Esophagus squamous epithelium (tissue), 5 donors: ENCODE results near the gene DHRS1. TPM values are rescaled to one million over a fixed set of nuclear protein-coding genes. Genes with fewer than 3 reads are reported as not detected.

Experiments used
- DNase-seq: peaks from one replicate; lab custom pipeline; 2025; lab: John Stamatoyannopoulos, UW
- H3K27ac ChIP-seq, 4 donors: fragments of 200-600 bp; sonication (generic); one replicate each; pipeline ENCODE4 v1.5.1; 2016 to 2019; ENCODE audit warnings: mild to moderate bottlenecking in 1 of 4
- H3K27me3 ChIP-seq, 4 donors: fragments of 200-600 bp; sonication (generic); 1 replicate in 3 of 4; 2 replicates in 1 of 4; pipeline versions ENCODE4 v1.5.1 to v1.6.0; 2017 to 2021; ENCODE audit warnings: antibody characterized with exemption in 1 of 4
- H3K36me3 ChIP-seq, 3 donors: fragments of 200-600 bp; sonication (generic); one replicate each; pipeline ENCODE4 v1.5.1; 2016 to 2019
- H3K4me1 ChIP-seq, 3 donors: fragments of 200-600 bp; sonication (generic); one replicate each; pipeline ENCODE4 v1.5.1; 2017 to 2019
- H3K4me3 ChIP-seq, 4 donors: fragments of 200-600 bp; sonication (generic); 1 replicate in 3 of 4; 2 replicates in 1 of 4; pipeline ENCODE4 v1.5.1; 2016 to 2019; ENCODE audit warnings: mild to moderate bottlenecking in 2 of 4, moderate library complexity in 1 of 4
- H3K9me3 ChIP-seq, 3 donors: fragments of 200-600 bp; sonication (generic); one replicate each; pipeline ENCODE4 v1.5.1; 2016 to 2019
- CTCF ChIP-seq, 6 experiments: fragments of 450-650 bp in 4 of 6; fragments of 200-600 bp in 2 of 6; sonication (generic) in 2 of 6; IDR thresholded peaks; one replicate each; pipeline ENCODE4 v1.5.1; 2016 to 2019; ENCODE audit warnings: antibody characterized with exemption in 6 of 6, mild to moderate bottlenecking in 4 of 6, moderate library complexity in 4 of 6
- POLR2A ChIP-seq, 4 donors: fragments of 450-650 bp; IDR thresholded peaks; one replicate each; pipeline ENCODE4 v1.6.1; 2017; ENCODE audit warnings: antibody characterized with exemption in 4 of 4, mild to moderate bottlenecking in 4 of 4, moderate library complexity in 3 of 4
- WGBS, 2 donors: methylation state at CpG; one replicate each; pipeline ENCODE4 v1.1.5; 2018; 5-methylcytosine and 5-hydroxymethylcytosine counted together
- intact Hi-C: fragments of 100-400 bp; cut with DNase I; formaldehyde crosslinking; loops from one replicate; pipeline ENCODE4 v1.15.0; 2022
- total RNA-seq, 4 donors: library from RNA; depleted of rRNA; stranded (reverse); fragments of >200 nt; gene quantifications; one replicate each; pipeline ENCODE4 v1.1.0, GENCODE V29; 2016
- donor health status: DM: yes; HTN: yes; CAD: no.

Gene DHRS1
- total RNA-seq, 4 donors from 2014 or later, result 81.6 to 164 (median 101) TPM

- Histone ChIP-seq H3K4me1 (peaks cover 11 to 94% (median 28%) of the 10 kb centered on the region in 3 donors), H3K36me3 (peaks cover 17 to 46% (median 25%) of the 10 kb centered on the region in 3 donors), H3K27me3 (no peaks in the 10 kb centered on the region), H3K4me3 (peak overlapping the region; percentile 65 to 97 (median 89)), H3K27ac (peak overlapping the region; percentile 95 to 100 (median 98)), H3K9me3 (no peaks in the 10 kb centered on the region)
- intact Hi-C loops, result no loop called here
- TF ChIP-seq CTCF (IDR thresholded peaks at IDR 0.05) (no peak), POLR2A (IDR thresholded peaks at IDR 0.05) (no peak)
- no peak for DNase-seq
- 16 to 19% methylated on average over 3 to 7 of the region's 13 CpGs for WGBS, 2 donors
Measured at GRCh38 chr14:24270537-24271133, 28.9 kb downstream of the DHRS1 start.

- DNase-seq, result no peak
- H3K4me3 ChIP-seq, result peak overlapping the region in 2 of 4 donors; percentile 87 to 91
- H3K4me1 ChIP-seq, result peaks cover 14 to 94% (median 34%) of the 10 kb centered on the region in 3 donors
- no peaks in the 10 kb centered on the region for H3K27me3 ChIP-seq
- H3K9me3 ChIP-seq, result no peaks in the 10 kb centered on the region
- intact Hi-C loops, result no loop called here
- WGBS, 2 donors, result 84 to 100% methylated on average over 3 to 7 of the region's 14 CpGs
- TF ChIP-seq POLR2A (IDR thresholded peaks at IDR 0.05) (no peak), CTCF (IDR thresholded peaks at IDR 0.05) (no peak)
- peak overlapping the region; percentile 2 to 100 (median 96) for H3K27ac ChIP-seq
- H3K36me3 ChIP-seq, result peaks cover 17 to 53% (median 26%) of the 10 kb centered on the region in 3 donors
Measured at GRCh38 chr14:24269910-24270536, 29.6 kb downstream of the DHRS1 start.

- H3K4me1 ChIP-seq, result peaks cover 14 to 94% (median 35%) of the 10 kb centered on the region in 3 donors
- no peak for TF ChIP-seq CTCF (IDR thresholded peaks at IDR 0.05)
- TF ChIP-seq POLR2A (IDR thresholded peaks at IDR 0.05), result no peak
- 79 to 94% methylated on average over 3 to 7 of the region's 8 CpGs for WGBS, 2 donors
Measured at GRCh38 chr14:24269368-24269767, 30.2 kb downstream of the DHRS1 start.

GRCh38 chr14:24268225-24268624 lies 31.4 kb downstream of the DHRS1 start:
- Histone ChIP-seq H3K27me3 (no peaks in the 10 kb centered on the region), H3K4me1 (peaks cover 14 to 94% (median 39%) of the 10 kb centered on the region in 3 donors), H3K36me3 (peaks cover 17 to 54% (median 26%) of the 10 kb centered on the region in 3 donors), H3K9me3 (no peaks in the 10 kb centered on the region), H3K4me3 (no peak overlapping the region), H3K27ac (peak overlapping the region in 1 of 4 donors; percentile 11)
- 97% methylated on average over 8 of the region's 9 CpGs; no CpG with 5 or more reads in 1 of the 2 donors for whole genome bisulfite sequencing, 2 donors
- intact Hi-C loops, result no loop called here
- TF ChIP-seq CTCF (IDR thresholded peaks at IDR 0.05), result no peak
- no peak for TF ChIP-seq POLR2A (IDR thresholded peaks at IDR 0.05)
- no peak for DNase-seq

More at GRCh38 chr14:24269368-24269767, 30.2 kb downstream of the DHRS1 start:
- no peak overlapping the region for H3K27ac ChIP-seq
- intact Hi-C loops, result no loop called here
- H3K27me3 ChIP-seq, result no peaks in the 10 kb centered on the region
- H3K4me3 ChIP-seq, result no peak overlapping the region
- H3K9me3 ChIP-seq, result no peaks in the 10 kb centered on the region
- no peak for DNase-seq
- H3K36me3 ChIP-seq, result peaks cover 17 to 54% (median 26%) of the 10 kb centered on the region in 3 donors

- Histone ChIP-seq H3K36me3 (peaks cover 17 to 54% (median 26%) of the 10 kb centered on the region in 3 donors), H3K4me3 (no peak overlapping the region), H3K9me3 (no peaks in the 10 kb centered on the region), H3K4me1 (peaks cover 14 to 94% (median 41%) of the 10 kb centered on the region in 3 donors), H3K27me3 (no peaks in the 10 kb centered on the region), H3K27ac (peak overlapping the region in 3 of 4 donors; percentile 9 to 81 (median 11))
- WGBS, 2 donors, result 84 to 90% methylated on average over 6 of the region's 9 CpGs
- no peak for DNase-seq
- intact Hi-C loops, result no loop called here
- TF ChIP-seq CTCF (IDR thresholded peaks at IDR 0.05) (no peak), POLR2A (IDR thresholded peaks at IDR 0.05) (no peak)
Measured at GRCh38 chr14:24267516-24267915, 32.1 kb downstream of the DHRS1 start.
